Smooth muscle cell (in vitro differentiated cells): ENCODE measurements around the gene BOLA2B. TPM values are rescaled to one million over a fixed set of nuclear protein-coding genes. Genes with fewer than 3 reads are reported as not detected.
A peak's percentile ranks its signal among the peaks of the same experiment; 100 is the strongest.

Experiments
- DNase-seq: peaks from one replicate; lab custom pipeline; 2025; ENCODE audit not compliant: unreplicated experiment; lab: John Stamatoyannopoulos, UW
- H2AFZ ChIP-seq: fragments of 200-600 bp; sonication (generic); 2 replicates; pipeline ENCODE4 v1.6.0; 2016; ENCODE audit warnings: antibody characterized with exemption, low read depth, mild to moderate bottlenecking
- H3F3A ChIP-seq: fragments of 200-600 bp; sonication (generic); 2 replicates; pipeline ENCODE4 v1.6.0; 2017; ENCODE audit warnings: antibody characterized with exemption, low read depth
- H3K27ac ChIP-seq: fragments of 200-600 bp; sonication (generic); 2 replicates; pipeline ENCODE4 v1.5.1; 2016; ENCODE audit warnings: low read depth, mild to moderate bottlenecking
- H3K27me3 ChIP-seq: fragments of 200-600 bp; sonication (generic); 2 replicates; pipeline ENCODE4 v1.6.1; 2016; ENCODE audit warnings: low read depth, mild to moderate bottlenecking
- H3K36me3 ChIP-seq: fragments of 200-600 bp; sonication (generic); 2 replicates; pipeline ENCODE4 v1.5.1; 2016; ENCODE audit warnings: low read depth
- H3K4me1 ChIP-seq: fragments of 200-600 bp; sonication (generic); 2 replicates; pipeline ENCODE4 v1.5.1; 2016; ENCODE audit warnings: low read depth
- H3K4me2 ChIP-seq: fragments of 200-600 bp; sonication (generic); 2 replicates; pipeline ENCODE4 v1.6.0; 2016; ENCODE audit warnings: mild to moderate bottlenecking
- H3K4me3 ChIP-seq: fragments of 200-600 bp; sonication (generic); 2 replicates; pipeline ENCODE4 v1.5.1; 2016; ENCODE audit warnings: mild to moderate bottlenecking
- H3K79me2 ChIP-seq: fragments of 200-600 bp; sonication (generic); 2 replicates; pipeline ENCODE4 v1.6.0; 2016; ENCODE audit warnings: low read depth, mild to moderate bottlenecking
- H3K9ac ChIP-seq: fragments of 200-600 bp; sonication (generic); 2 replicates; pipeline ENCODE4 v1.6.0; 2016; ENCODE audit warnings: low read depth
- H3K9me3 ChIP-seq: fragments of 200-600 bp; sonication (generic); replicated peaks from 2 replicates; pipeline ENCODE4 v1.5.1; 2016; ENCODE audit warnings: low read depth
- H4K20me1 ChIP-seq: fragments of 200-600 bp; sonication (generic); 2 replicates; pipeline ENCODE4 v1.6.0; 2016; ENCODE audit warnings: low read depth
- CTCF ChIP-seq: fragments of 200-600 bp; sonication (generic); IDR thresholded peaks from 2 replicates; pipeline ENCODE4 v1.5.1; 2017; ENCODE audit warnings: borderline replicate concordance, mild to moderate bottlenecking, antibody characterized with exemption; ENCODE audit not compliant: insufficient read depth, poor library complexity, severe bottlenecking
- WGBS: methylation state at CpG from one replicate; pipeline ENCODE4 v1.1.7; 2016; ENCODE audit warnings: low lambda C conversion rate; 5-methylcytosine and 5-hydroxymethylcytosine counted together
- polyA plus RNA-seq: library from polyadenylated mRNA; unstranded; fragments of >200 nt; fragmentation: Nextera tagmentation; extraction: Ambion mirVana; gene quantifications from 2 replicates; pipeline ENCODE4 v1.2.1, GENCODE V29; 2016
- total RNA-seq: library from RNA; depleted of rRNA; stranded (reverse); fragments of >200 nt; gene quantifications from 2 replicates; pipeline ENCODE4 v1.2.3, GENCODE V29; 2014

Gene BOLA2B
- total and polyA plus RNA-seq, 2 experiments from 2014 or later, result 148 to 338 TPM

GRCh38 chr16:30185683-30186421 lies 7.6 kb downstream of the BOLA2B start:
- H3K4me2 ChIP-seq, result no peak overlapping the region
- H3K79me2 ChIP-seq, result no peaks in the 10 kb centered on the region
- H3F3A ChIP-seq, result peaks cover 3% of the 10 kb centered on the region
- no peak overlapping the region for H3K27ac ChIP-seq
- no peak for DNase-seq
- no peak overlapping the region for H3K4me3 ChIP-seq
- H3K9ac ChIP-seq, result no peak overlapping the region
- H2AFZ ChIP-seq, result no peak overlapping the region
- no peaks in the 10 kb centered on the region for H3K4me1 ChIP-seq
- no peaks in the 10 kb centered on the region for H3K36me3 ChIP-seq
- H3K27me3 ChIP-seq, result no peaks in the 10 kb centered on the region
- no peaks in the 10 kb centered on the region for H3K9me3 ChIP-seq
- whole genome bisulfite sequencing, result 94% methylated on average over 15 of the region's 15 CpGs
- H4K20me1 ChIP-seq, result no peaks in the 10 kb centered on the region
- TF ChIP-seq CTCF, result no peak

- no peak overlapping the region for H2AFZ ChIP-seq
Observed at GRCh38 chr16:30184891-30185682, 8.4 kb downstream of the BOLA2B start.

GRCh38 chr16:30184096-30184890 lies 9.2 kb downstream of the BOLA2B start:
- Histone ChIP-seq H3K4me3 (no peak overlapping the region), H3K9ac (no peak overlapping the region), H3K4me1 (no peaks in the 10 kb centered on the region), H4K20me1 (no peaks in the 10 kb centered on the region), H3K27me3 (no peaks in the 10 kb centered on the region), H2AFZ (no peak overlapping the region), H3F3A (peaks cover 3% of the 10 kb centered on the region), H3K79me2 (no peaks in the 10 kb centered on the region), H3K9me3 (no peaks in the 10 kb centered on the region), H3K27ac (no peak overlapping the region), H3K4me2 (peak overlapping the region; percentile 96), H3K36me3 (no peaks in the 10 kb centered on the region)
- DNase-seq, result no peak
- 81% methylated on average over 21 of the region's 24 CpGs for WGBS
- no peak for TF ChIP-seq CTCF

More at GRCh38 chr16:30184891-30185682, 8.4 kb downstream of the BOLA2B start:
- H3K9me3 ChIP-seq, result no peaks in the 10 kb centered on the region
- 91% methylated on average over 11 of the region's 13 CpGs for WGBS
- DNase-seq, result no peak
- no peak for TF ChIP-seq CTCF
- H3K4me3 ChIP-seq, result no peak overlapping the region
- no peaks in the 10 kb centered on the region for H3K4me1 ChIP-seq
- no peaks in the 10 kb centered on the region for H4K20me1 ChIP-seq
- no peaks in the 10 kb centered on the region for H3K36me3 ChIP-seq
- no peaks in the 10 kb centered on the region for H3K27me3 ChIP-seq
- no peak overlapping the region for H3K9ac ChIP-seq
- no peak overlapping the region for H3K27ac ChIP-seq
- no peaks in the 10 kb centered on the region for H3K79me2 ChIP-seq
- H3K4me2 ChIP-seq, result no peak overlapping the region
- peaks cover 3% of the 10 kb centered on the region for H3F3A ChIP-seq
